ENCODE measurements around the gene TSPAN14. TPM values are rescaled to one million over a fixed set of nuclear protein-coding genes. Genes with fewer than 3 reads are reported as not detected.
"Not testable (repeated sequence)": the region's sequence is repeated elsewhere in the genome, so short reads cannot be mapped to it uniquely, and the experiment has no call there.

The TSPAN14 gene
- total RNA-seq, 2 donors from 2014 or later, result 85.6 TPM

- DNase-seq (no peak), ATAC-seq (no peak)
- intact Hi-C loops (cut with DNase I, micrococcal nuclease), result no loop called here
Observed at GRCh38 chr10:80464557-80465450, 10.7 kb downstream of the TSPAN14 start.

DNA sequence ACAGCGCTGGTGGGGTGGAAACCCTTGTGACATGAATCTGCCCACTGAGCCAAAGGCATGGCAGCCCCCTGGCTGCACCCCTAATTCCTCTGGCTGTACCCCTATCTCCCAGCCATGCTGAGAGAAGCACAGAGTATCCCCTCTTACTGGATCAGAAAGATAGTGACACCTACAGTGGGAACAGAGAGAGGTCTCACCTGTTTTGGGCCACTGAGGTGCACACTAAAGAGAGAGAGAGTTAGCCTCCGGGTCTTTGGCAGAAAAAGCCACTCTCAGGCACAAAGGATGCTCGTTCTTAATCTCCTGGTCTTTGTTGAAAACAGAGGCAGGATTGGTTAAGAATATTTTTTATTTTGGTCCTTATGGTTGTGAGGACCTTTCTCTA, 11.3 kb downstream of the TSPAN14 start:
- intact Hi-C loops (cut with DNase I, micrococcal nuclease), result no loop called here
- DNase-seq (no peak), ATAC-seq (no peak)

DNA sequence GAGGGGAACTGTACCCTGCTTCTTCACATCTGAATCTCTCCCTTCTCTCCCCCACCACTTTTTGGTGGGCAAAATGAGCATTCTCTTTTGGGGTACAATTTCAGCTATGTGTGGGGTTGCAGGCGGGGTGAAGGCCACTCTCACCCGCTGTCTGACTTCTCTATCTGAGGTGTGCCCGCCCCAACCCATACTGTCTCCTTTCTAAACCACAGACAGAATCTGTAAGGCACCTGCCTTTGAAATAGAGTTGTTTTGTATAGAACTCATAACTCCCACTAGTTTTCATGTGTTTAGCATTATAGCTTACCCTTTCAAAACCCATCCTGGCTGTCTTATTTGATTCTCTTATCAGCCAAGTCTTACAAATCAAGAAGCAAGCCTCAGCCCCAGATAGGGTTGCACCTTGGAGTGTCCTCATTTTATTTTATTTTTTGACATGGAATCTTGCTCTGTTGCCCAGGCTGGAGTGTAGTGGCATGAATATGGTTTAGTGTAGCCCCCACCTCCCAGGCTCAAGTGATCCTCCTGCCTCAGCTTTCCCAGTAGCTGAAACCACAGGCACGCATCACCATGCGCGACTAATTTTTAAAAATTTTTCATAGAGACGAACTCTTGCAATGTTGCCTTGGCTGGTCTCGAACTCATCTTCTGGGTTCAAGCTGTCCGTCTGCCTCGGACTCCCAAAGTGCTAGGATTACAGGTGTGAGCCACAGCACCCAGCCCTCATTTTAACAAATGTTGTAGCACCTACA, 11.9 kb downstream of the TSPAN14 start:
- DNase-seq (no peak), ATAC-seq (no peak)
- intact Hi-C loops (cut with DNase I, micrococcal nuclease), result no loop called here

- intact Hi-C loops (cut with DNase I, micrococcal nuclease), result no loop called here
Observed at GRCh38 chr10:80466724-80467326, 12.7 kb downstream of the TSPAN14 start.

DNA sequence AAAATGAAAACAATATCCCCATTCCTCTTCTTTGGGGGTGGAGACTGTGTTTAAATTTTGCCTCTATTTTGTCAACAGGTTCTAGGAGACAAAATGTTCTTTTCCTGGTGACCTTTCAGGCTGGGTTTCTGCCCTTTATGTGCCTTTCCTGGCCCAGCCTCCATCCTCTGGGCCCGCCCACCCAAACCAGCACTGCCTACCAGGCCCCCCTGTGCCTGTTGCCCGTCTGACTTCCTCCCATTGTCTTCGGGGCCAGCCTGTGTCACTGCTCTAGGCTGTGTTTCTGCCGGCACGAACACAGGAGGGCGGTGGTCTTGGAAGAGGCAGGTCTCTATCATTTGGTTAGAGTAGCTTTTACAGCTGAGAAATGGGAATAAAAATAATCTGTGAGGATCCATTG, 13.9 kb downstream of the TSPAN14 start:
- intact Hi-C loops (cut with DNase I, micrococcal nuclease), result no loop called here
- DNase-seq (peak; percentile 51 to 67), ATAC-seq (peak; percentile 33)

More at GRCh38 chr10:80466724-80467326, 12.7 kb downstream of the TSPAN14 start:
- no peak for ATAC-seq
- DNase-seq, result no peak

- intact Hi-C loops (cut with DNase I, micrococcal nuclease), result no loop called here
- no peak for DNase-seq
- peak; percentile 67 for ATAC-seq
Observed at GRCh38 chr10:80468806-80469421, 14.8 kb downstream of the TSPAN14 start.

- ATAC-seq, result no peak
- intact Hi-C loops (cut with DNase I, micrococcal nuclease), result no loop called here
- no peak for DNase-seq
Observed at GRCh38 chr10:80470266-80470665, 16.2 kb downstream of the TSPAN14 start.

DNA sequence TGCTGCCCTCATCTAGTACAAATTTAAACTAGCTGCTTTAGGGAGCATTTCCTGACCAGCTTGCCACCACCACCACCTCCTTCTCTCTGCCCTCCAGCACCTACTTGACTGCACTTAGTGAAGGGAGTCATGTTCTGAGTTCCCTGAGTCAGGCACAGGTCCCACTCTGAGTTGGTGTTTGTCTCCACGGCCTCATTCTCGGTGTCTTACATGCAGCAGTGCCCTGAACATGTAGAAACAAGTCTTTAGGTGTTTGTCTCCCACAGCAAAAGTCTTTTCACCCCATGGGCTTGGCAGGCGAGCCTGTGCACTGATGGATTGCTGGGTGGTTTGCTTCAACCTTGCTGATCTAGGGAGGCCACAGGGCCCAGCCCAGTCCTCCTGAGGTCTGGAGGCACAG, 16.9 kb downstream of the TSPAN14 start:
- DNase-seq (no peak), ATAC-seq (no peak)
- intact Hi-C loops (cut with DNase I, micrococcal nuclease), result no loop called here

DNA sequence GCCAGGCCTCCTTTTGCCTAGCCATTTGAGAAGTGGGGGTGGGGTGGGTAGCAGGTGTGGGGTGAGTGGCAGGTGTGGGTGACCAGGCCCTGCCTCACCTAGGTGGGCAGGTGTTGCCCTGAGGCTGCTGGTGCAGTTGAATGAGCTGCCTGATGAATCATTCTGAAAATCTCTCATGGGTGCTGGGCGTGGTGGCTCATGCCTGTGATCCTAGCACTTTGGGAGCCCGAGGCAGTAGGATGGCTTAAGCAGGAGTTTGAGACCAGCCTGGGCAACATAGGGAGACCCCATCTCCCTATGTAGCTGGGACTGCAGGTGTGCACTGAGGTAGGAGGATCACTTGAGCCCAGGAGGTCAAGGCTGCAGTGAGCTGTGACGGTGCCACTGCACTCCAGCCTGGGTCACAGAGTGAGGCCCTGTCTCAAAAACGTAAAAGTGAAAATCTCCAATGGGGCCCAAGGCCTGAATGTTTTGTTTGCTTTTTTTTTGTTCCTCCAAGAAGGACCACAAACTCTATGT, 17.7 kb downstream of the TSPAN14 start:
- DNase-seq (no peak), ATAC-seq (no peak)
- intact Hi-C loops (cut with DNase I, micrococcal nuclease), result no loop called here

DNA sequence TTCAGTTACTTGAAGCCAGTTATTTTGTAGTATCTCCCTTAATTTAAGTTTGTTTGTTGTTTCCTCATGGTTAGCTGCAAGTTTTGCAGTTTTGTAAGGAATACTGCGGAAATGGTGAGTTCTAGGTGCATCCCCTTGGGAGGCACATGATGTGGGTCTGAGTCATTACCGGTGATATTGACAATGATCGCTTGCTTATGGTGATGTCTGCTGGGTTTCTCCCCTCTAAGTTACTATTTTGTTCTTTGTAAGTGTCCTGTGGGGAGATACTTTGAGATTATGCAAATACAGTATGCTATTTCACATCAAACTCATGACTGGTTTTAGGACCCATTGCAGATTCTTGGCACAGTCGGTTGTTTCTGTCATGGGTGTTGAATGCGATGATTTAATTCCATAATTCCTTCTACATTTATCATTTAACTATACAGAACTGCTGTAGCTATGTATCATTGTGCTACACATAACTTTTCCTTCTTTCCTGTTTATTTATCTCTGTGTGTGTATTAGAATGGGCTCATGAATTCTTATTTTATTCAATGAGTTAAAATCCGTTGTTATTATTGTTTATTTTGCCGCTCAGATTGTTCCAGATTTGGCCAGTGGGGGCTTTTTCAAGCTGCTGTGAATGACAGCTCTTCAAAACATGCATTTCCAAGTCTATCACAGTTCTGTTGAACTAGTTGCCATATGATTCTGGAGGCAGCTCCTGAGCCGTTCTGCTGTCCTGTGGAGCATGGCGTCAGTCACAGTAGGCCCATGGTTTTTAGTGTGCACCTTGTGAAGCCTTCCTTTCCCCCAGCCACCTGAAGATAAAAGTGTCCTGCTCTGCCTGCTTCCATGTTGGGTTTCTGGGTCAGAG, 18.4 kb downstream of the TSPAN14 start:
- no peak for ATAC-seq
- no peak for DNase-seq

GRCh38 chr10:80473096-80473657, 19.1 kb downstream of the TSPAN14 start:
- DNase-seq (no peak), ATAC-seq (no peak)
- intact Hi-C loops (cut with DNase I, micrococcal nuclease), result no loop called here

More for the DNA sequence above, 18.4 kb downstream of the TSPAN14 start:
- intact Hi-C loops (cut with DNase I, micrococcal nuclease), result no loop called here

DNA sequence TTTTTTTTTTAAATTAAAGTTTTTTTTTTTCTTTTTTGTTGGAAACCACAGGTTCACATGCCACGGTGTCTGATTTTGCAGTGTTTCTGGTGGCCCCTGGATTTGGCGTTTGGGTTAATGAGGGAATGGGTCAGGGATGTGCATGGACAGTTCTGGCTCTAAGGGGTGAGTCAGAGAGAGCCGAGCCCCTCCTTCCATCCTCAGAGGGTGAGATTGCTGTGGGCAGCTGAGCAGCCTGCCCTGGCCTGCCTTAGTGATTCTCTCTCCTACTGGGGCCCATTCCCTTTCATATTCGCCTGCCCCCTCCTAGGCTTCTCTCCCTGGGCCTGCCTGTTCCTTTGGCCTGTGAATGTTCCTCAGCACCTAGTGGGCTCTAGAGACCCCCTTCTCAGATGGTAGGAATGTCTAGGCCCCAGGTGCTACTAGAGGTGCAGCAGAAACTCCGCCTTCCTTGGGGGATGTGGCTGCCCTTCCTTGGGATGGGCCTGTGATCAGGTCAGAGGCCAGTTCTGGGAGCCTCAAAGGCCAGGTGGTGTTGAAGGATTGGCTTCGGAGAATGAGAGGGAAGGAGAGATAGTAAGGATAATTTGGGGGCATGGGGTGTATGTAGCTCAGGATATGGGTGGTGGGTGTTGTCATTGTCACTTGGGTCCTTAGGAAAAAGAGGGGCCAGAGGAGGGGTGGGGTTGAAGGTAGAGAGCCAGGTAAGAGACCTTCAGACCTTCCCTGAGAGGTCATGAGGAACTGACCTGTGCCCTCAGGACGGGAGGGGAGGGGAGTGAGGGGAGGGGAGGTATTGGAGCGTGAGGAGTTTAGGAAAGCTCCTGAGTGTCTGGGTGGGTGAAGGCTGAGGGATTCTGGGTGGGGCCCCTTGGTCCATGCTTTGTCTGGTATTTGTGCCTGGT, 19.8 kb downstream of the TSPAN14 start:
- intact Hi-C loops (cut with DNase I, micrococcal nuclease), result no loop called here
- no peak for ATAC-seq

GRCh38 chr10:80474597-80474910, 20.4 kb downstream of the TSPAN14 start:
- ATAC-seq (no peak), DNase-seq (no peak)
- intact Hi-C loops (cut with DNase I, micrococcal nuclease), result no loop called here

More for the DNA sequence above, 19.8 kb downstream of the TSPAN14 start:
- DNase-seq, result no peak

DNA sequence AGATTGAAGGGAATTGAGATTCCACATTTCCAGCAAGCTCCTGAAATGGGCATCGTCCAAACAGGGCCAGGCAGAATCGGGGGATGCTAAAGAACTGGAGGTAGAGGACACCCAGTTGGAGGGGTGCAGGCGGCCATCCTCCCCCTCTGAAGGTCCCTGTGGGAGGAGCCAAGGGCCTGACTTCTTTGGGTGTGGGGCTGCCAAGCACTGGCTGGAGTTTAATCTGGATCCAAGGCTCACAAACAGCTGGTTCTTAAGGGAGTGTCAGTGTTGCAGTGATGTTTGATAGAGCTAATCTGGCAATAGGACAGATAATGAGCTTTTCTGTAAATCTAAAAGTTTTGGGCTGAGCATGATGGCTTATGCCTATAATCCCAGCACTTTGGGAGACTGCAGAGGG, 20.8 kb downstream of the TSPAN14 start:
- no peak for DNase-seq
- no peak for ATAC-seq
- intact Hi-C loops (cut with DNase I, micrococcal nuclease), result no loop called here

DNA sequence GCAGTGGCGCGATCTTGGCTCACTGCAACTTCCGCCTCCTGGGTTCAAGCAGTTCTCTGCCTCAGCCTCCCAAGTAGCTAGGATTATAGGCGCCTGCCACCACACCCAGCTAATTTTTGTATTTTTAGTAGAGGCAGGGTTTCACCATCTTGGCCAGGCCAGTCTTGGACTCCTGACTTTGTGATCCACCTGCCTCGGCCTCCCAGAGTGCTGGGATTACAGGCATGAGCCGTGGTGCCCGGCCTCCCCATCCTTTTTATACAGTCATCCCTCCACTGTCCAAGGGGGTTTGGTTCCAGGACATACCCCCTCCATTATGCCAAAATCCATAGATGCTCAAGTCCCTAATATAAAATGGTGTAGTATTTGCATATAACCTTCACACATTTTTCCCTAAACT, 21.5 kb downstream of the TSPAN14 start:
- intact Hi-C loops (cut with DNase I, micrococcal nuclease); ATAC-seq; DNase-seq: not testable (repeated sequence)

- ATAC-seq (no peak), DNase-seq (no peak)
- intact Hi-C loops (cut with DNase I, micrococcal nuclease), result no loop called here
Observed at GRCh38 chr10:80476685-80477084, 22.6 kb downstream of the TSPAN14 start.

DNA sequence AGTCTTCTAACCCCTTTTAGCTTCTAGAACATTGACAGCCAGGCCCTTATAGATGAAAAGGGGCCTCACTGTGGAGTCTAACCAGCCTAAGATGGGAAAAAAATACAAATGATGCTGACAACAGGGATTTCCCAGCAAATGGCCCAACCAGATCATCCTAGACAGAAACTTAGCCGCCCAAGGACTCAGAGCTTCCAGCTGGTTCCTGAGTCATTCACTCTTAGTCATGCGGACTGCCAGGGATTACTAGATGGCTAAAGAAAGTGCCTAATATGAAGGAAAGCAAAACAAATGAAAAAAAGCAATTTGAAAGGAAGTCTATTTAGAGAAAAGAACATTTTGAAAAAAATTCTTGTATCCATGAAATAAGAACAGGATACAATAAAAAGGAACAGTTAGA, 23.7 kb downstream of the TSPAN14 start:
- intact Hi-C loops (cut with DNase I, micrococcal nuclease), result no loop called here
- DNase-seq, result no peak
- no peak for ATAC-seq
